DMS153 (cell line): ENCODE measurements around the gene OR5H1.
"Not testable (repeated sequence)": the region's sequence is repeated elsewhere in the genome, so short reads cannot be mapped to it uniquely, and the experiment has no call there.

Experiments used
- DNase-seq: peaks from one replicate; lab custom pipeline; 2025; lab: John Stamatoyannopoulos, UW

OR5H1 gene

GRCh38 chr3:98130421-98130820 is at the start of gene OR5H1:
TSS of gene OR5H1 (plus strand) at chr3:98130721. CDS start at chr3:98132698, 1,977 bp downstream.
- no peak for DNase-seq

- no peak for DNase-seq
Observed at GRCh38 chr3:98086873-98087272, 43.6 kb upstream of the OR5H1 start, which contains the start of gene OR5AC2. TSS of gene OR5AC2 (plus strand) at chr3:98087173. CDS start at chr3:98087173, 0 bp downstream.

- DNase-seq, result no peak
Observed at GRCh38 chr3:98095882-98096281, 34.6 kb upstream of the OR5H1 start.

- no peak for DNase-seq
Observed at GRCh38 chr3:98099848-98100247, 30.7 kb upstream of the OR5H1 start.

GRCh38 chr3:98108162-98108561 is 22.4 kb upstream of the OR5H1 start:
- no peak for DNase-seq

- DNase-seq, result no peak
Observed at GRCh38 chr3:98109807-98110549, 20.5 kb upstream of the OR5H1 start.

GRCh38 chr3:98110550-98110908 is 20.0 kb upstream of the OR5H1 start:
- DNase-seq, result no peak

- DNase-seq, result no peak
Observed at GRCh38 chr3:98114264-98114663, 16.3 kb upstream of the OR5H1 start.

- DNase-seq, result no peak
Observed at GRCh38 chr3:98115717-98116116, 14.8 kb upstream of the OR5H1 start.

GRCh38 chr3:98136631-98137030 is 6.1 kb downstream of the OR5H1 start:
- DNase-seq, result no peak

- DNase-seq, result not testable (repeated sequence)
Observed at GRCh38 chr3:98137826-98138557, 7.5 kb downstream of the OR5H1 start.

GRCh38 chr3:98140531-98140930 is 10.0 kb downstream of the OR5H1 start:
- DNase-seq, result no peak

GRCh38 chr3:98147179-98147578 is 16.7 kb downstream of the OR5H1 start, which contains the start of gene OR5H14:
TSS of gene OR5H14 (plus strand) at chr3:98147479. CDS start at chr3:98149386, 1,907 bp downstream.
- no peak for DNase-seq

- DNase-seq, result no peak
Observed at GRCh38 chr3:98148751-98149150, 18.2 kb downstream of the OR5H1 start.

- DNase-seq, result not testable (repeated sequence)
Observed at GRCh38 chr3:98149456-98149855, 18.9 kb downstream of the OR5H1 start.

- DNase-seq, result no peak
Observed at GRCh38 chr3:98151241-98151640, 20.7 kb downstream of the OR5H1 start.

- DNase-seq, result no peak
Observed at GRCh38 chr3:98166396-98166795, 35.9 kb downstream of the OR5H1 start, which contains the start of gene OR5H15. TSS of gene OR5H15 (plus strand) at chr3:98166696. CDS start at chr3:98168700, 2,004 bp downstream.

- no peak for DNase-seq
Observed at GRCh38 chr3:98171071-98171470, 40.5 kb downstream of the OR5H1 start.

GRCh38 chr3:98172621-98173020 is 42.1 kb downstream of the OR5H1 start:
- DNase-seq, result peak; percentile 39

- no peak for DNase-seq
Observed at GRCh38 chr3:98180319-98180890, 49.9 kb downstream of the OR5H1 start.

GRCh38 chr3:98182196-98182595 is 51.7 kb downstream of the OR5H1 start:
- DNase-seq, result no peak

- no peak for DNase-seq
Observed at GRCh38 chr3:98185180-98185579, 54.7 kb downstream of the OR5H1 start.
